ENCODE data around the gene DOCK10. TPM values are rescaled to one million over a fixed set of nuclear protein-coding genes. Genes with fewer than 3 reads are reported as not detected.

DOCK10 gene
- total RNA-seq, 2 donors from 2014 or later, result 0.93 to 2.0 TPM

DNA sequence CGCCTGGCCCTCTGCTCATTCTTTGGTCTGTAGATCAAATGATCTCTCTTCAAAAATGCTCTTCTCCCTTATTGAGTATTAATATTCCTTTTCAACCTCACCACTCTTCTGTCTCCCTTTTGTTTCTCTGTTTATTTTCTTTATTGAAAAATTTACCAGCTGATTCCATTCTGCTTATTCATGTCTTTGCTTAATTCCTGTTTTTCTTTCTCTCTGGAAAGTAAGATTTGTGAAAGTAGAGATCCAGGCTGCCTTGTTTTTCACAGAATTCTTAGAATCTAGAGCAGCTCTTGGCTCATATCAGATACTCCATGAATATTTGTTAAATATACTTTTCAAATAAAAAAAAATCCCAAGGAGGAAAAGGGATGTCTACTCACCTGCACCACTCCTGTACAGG, 157.0 kb downstream of the DOCK10 start:
- Histone ChIP-seq H3K27me3 (no peaks in the 10 kb centered on the region), H3K27ac (no peak overlapping the region), H3K4me3 (no peak overlapping the region), H3K36me3 (no peaks in the 10 kb centered on the region), H3K4me1 (no peaks in the 10 kb centered on the region), H3K9me3 (no peaks in the 10 kb centered on the region)
- no peak for DNase-seq (ENCODE audit: low spot score)
- no peak for TF ChIP-seq CTCF (IDR thresholded peaks at IDR 0.05)

GRCh38 chr2:224884188-224884587, 158.1 kb downstream of the DOCK10 start:
- H3K27me3 ChIP-seq, result no peaks in the 10 kb centered on the region
- H3K27ac ChIP-seq, result no peak overlapping the region
- no peak overlapping the region for H3K4me3 ChIP-seq
- no peak for TF ChIP-seq CTCF (IDR thresholded peaks at IDR 0.05)
- no peaks in the 10 kb centered on the region for H3K4me1 ChIP-seq
- H3K36me3 ChIP-seq, result no peaks in the 10 kb centered on the region
- no peaks in the 10 kb centered on the region for H3K9me3 ChIP-seq
- no peak for DNase-seq (ENCODE audit: low spot score)

DNA sequence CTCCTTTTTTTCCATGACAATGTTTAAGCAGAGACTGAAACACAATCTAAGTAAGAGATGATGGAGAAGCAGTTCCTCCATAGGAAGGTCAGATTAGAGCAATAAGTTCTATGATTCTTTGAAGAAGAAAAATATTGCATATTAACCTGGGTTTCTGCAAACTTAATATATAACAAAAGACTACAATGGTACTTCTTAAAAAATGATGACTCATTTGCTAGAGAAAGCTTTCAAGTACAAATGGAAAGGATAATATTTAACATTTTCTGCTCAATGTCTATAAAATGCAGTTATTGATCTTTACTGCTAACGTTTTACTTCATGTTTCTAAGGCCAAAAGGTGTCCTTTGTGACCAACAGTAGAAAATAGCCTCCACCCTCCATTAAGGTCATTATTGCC, 158.6 kb downstream of the DOCK10 start:
- no peak for DNase-seq (ENCODE audit: low spot score)
- Histone ChIP-seq H3K36me3 (no peaks in the 10 kb centered on the region), H3K9me3 (no peaks in the 10 kb centered on the region), H3K4me3 (no peak overlapping the region), H3K4me1 (no peaks in the 10 kb centered on the region), H3K27ac (no peak overlapping the region), H3K27me3 (no peaks in the 10 kb centered on the region)
- no peak for TF ChIP-seq CTCF (IDR thresholded peaks at IDR 0.05)

- TF ChIP-seq CTCF (IDR thresholded peaks at IDR 0.05), result no peak
- H3K27me3 ChIP-seq, result no peaks in the 10 kb centered on the region
- no peak for DNase-seq (ENCODE audit: low spot score)
- no peak overlapping the region for H3K4me3 ChIP-seq
- H3K4me1 ChIP-seq, result no peaks in the 10 kb centered on the region
- no peaks in the 10 kb centered on the region for H3K9me3 ChIP-seq
- H3K36me3 ChIP-seq, result no peaks in the 10 kb centered on the region
- H3K27ac ChIP-seq, result no peak overlapping the region
Measured at GRCh38 chr2:224883172-224883516, 159.1 kb downstream of the DOCK10 start.

GRCh38 chr2:224882291-224883171, 159.7 kb downstream of the DOCK10 start:
- no peak for TF ChIP-seq CTCF (IDR thresholded peaks at IDR 0.05)
- Histone ChIP-seq H3K27me3 (no peaks in the 10 kb centered on the region), H3K9me3 (no peaks in the 10 kb centered on the region), H3K4me3 (no peak overlapping the region), H3K36me3 (no peaks in the 10 kb centered on the region), H3K4me1 (no peaks in the 10 kb centered on the region), H3K27ac (no peak overlapping the region)
- DNase-seq (ENCODE audit: low spot score), result no peak

DNA sequence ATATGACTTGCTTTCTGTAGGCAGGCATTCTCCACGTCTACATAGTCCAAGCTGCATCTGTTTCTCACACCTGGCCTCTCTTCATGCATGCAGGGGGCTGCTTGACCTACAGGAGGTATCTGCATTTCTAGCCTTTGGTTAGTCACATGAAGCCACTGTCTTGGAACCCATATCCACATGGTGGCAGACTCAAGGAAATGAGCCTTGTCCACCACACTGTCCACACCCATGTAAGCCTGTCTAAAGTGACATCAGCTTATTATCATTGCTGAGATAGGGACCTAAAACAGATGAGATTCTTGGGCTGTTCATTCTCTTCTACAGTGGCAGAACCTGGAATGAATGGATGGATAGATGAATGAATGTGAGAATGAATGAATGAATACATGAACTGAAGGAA, 160.4 kb downstream of the DOCK10 start:
- no peak for DNase-seq (ENCODE audit: low spot score)
- H3K4me1 ChIP-seq, result no peaks in the 10 kb centered on the region
- H3K27me3 ChIP-seq, result no peaks in the 10 kb centered on the region
- H3K9me3 ChIP-seq, result no peaks in the 10 kb centered on the region
- TF ChIP-seq CTCF (IDR thresholded peaks at IDR 0.05), result no peak
- no peak overlapping the region for H3K4me3 ChIP-seq
- H3K36me3 ChIP-seq, result no peaks in the 10 kb centered on the region
- H3K27ac ChIP-seq, result no peak overlapping the region
